PC-9 (cell line): Measurements from ENCODE around the gene KLHL26.

ENCODE experiments used
- EZH2 ChIP-seq: fragments of 200-600 bp; sonication (generic); IDR thresholded peaks from 2 replicates; pipeline ENCODE4 v1.8.0; 2017; ENCODE audit warnings: antibody characterized with exemption, low read depth
- TF ChIP-seq, protein P1 (sequence below): fragments of 200-600 bp; sonication (generic); conservative IDR thresholded peaks from 2 replicates; pipeline ENCODE4 v1.6.1; 2017; ENCODE audit warnings: mixed run types, antibody characterized with exemption, mild to moderate bottlenecking, moderate library complexity

DNA sequence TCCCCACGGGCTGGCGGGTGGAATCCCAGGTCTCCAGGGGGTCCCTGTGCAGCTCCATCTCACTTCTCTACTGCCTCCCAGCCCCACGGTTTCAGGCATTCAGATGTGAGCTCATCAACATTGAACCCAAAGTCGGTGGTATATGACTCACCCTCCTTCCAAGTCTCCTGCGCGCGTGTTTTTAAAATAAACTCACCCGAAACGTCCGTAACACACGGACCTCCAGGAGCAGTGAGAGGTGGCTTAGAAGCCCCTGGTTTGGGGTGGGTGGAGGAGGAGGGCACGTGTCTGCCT, 32.6 kb downstream of the KLHL26 start:
- TF ChIP-seq, protein P1, sequence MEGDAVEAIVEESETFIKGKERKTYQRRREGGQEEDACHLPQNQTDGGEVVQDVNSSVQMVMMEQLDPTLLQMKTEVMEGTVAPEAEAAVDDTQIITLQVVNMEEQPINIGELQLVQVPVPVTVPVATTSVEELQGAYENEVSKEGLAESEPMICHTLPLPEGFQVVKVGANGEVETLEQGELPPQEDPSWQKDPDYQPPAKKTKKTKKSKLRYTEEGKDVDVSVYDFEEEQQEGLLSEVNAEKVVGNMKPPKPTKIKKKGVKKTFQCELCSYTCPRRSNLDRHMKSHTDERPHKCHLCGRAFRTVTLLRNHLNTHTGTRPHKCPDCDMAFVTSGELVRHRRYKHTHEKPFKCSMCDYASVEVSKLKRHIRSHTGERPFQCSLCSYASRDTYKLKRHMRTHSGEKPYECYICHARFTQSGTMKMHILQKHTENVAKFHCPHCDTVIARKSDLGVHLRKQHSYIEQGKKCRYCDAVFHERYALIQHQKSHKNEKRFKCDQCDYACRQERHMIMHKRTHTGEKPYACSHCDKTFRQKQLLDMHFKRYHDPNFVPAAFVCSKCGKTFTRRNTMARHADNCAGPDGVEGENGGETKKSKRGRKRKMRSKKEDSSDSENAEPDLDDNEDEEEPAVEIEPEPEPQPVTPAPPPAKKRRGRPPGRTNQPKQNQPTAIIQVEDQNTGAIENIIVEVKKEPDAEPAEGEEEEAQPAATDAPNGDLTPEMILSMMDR, result no peak
- TF ChIP-seq EZH2, result no peak
